ENCODE data around the gene PUM1.

Gene PUM1

GRCh38 chr1:31084782-31085569 lies 19.5 kb upstream of the PUM1 start:
- H3K4me3 ChIP-seq (ENCODE audit: low read depth, low read length) = no peak overlapping the region
- no peak for DNase-seq (ENCODE audit: low read depth, low spot score)
- TF ChIP-seq CTCF (IDR thresholded peaks at IDR 0.05; ENCODE audit: low read depth, low read length) = no peak
- in situ Hi-C loops (cut with HindIII; ENCODE audit: low sequenced_read_pairs) = no loop called here

- H3K4me3 ChIP-seq (ENCODE audit: low read depth, low read length) = no peak overlapping the region
- no peak for TF ChIP-seq CTCF (IDR thresholded peaks at IDR 0.05; ENCODE audit: low read depth, low read length)
- no peak for DNase-seq (ENCODE audit: low read depth, low spot score)
- in situ Hi-C loops (cut with HindIII; ENCODE audit: low sequenced_read_pairs) = no loop called here
Measured at GRCh38 chr1:31082385-31082784, 16.9 kb upstream of the PUM1 start.

GRCh38 chr1:31073044-31073443 lies 7.5 kb upstream of the PUM1 start:
- no peak overlapping the region for H3K4me3 ChIP-seq (ENCODE audit: low read depth, low read length)
- no peak for DNase-seq (ENCODE audit: low read depth, low spot score)
- in situ Hi-C loops (cut with HindIII; ENCODE audit: low sequenced_read_pairs) = no loop called here
- TF ChIP-seq CTCF (IDR thresholded peaks at IDR 0.05; ENCODE audit: low read depth, low read length) = no peak

- no peak for DNase-seq (ENCODE audit: low read depth, low spot score)
- in situ Hi-C loops (cut with HindIII; ENCODE audit: low sequenced_read_pairs) = no loop called here
- H3K4me3 ChIP-seq (ENCODE audit: low read depth, low read length) = no peak overlapping the region
- TF ChIP-seq CTCF (IDR thresholded peaks at IDR 0.05; ENCODE audit: low read depth, low read length) = no peak
Measured at GRCh38 chr1:31072304-31072746, 6.8 kb upstream of the PUM1 start.

- H3K4me3 ChIP-seq (ENCODE audit: low read depth, low read length) = no peak overlapping the region
- in situ Hi-C loops (cut with HindIII; ENCODE audit: low sequenced_read_pairs) = no loop called here
- TF ChIP-seq CTCF (IDR thresholded peaks at IDR 0.05; ENCODE audit: low read depth, low read length) = no peak
- DNase-seq (ENCODE audit: low read depth, low spot score) = no peak
Measured at GRCh38 chr1:31069392-31069791, 3.9 kb upstream of the PUM1 start.

GRCh38 chr1:31064718-31065309 lies 703 bp downstream of the PUM1 start:
- in situ Hi-C loops (cut with HindIII; ENCODE audit: low sequenced_read_pairs) = no loop called here
- H3K4me3 ChIP-seq (ENCODE audit: low read depth, low read length) = peak overlapping the region; percentile 70
- DNase-seq (ENCODE audit: low read depth, low spot score) = peak; percentile 31
- no peak for TF ChIP-seq CTCF (IDR thresholded peaks at IDR 0.05; ENCODE audit: low read depth, low read length)
